ENCODE data around the gene DTD1. TPM values are rescaled to one million over a fixed set of nuclear protein-coding genes. Genes with fewer than 3 reads are reported as not detected.
A peak's percentile ranks its signal among the peaks of the same experiment; 100 is the strongest.

Gene DTD1
- polyA plus RNA-seq, 1 of the 3 experiments (the other 2 are of a cell fraction) = 81.1 TPM

- TF ChIP-seq EZH2phosphoT487 (IDR thresholded peaks at IDR 0.05; ENCODE audit: borderline replicate concordance, low read depth) = no peak
Observed at GRCh38 chr20:18669241-18670019, 81.6 kb downstream of the DTD1 start (continued).

- Histone ChIP-seq H3K4me1 (ENCODE audit: control insufficient read depth in 1 of 2, insufficient read depth in 2 of 2, low read depth in 1 of 2, low read length in 1 of 2) (peaks cover 0 to 18% of the 10 kb centered on the region in 2 experiments; a peak in 2 of 4 replicates), H3K9ac (no peak overlapping the region), H4K20me1 (ENCODE audit: insufficient read depth) (no peaks in the 10 kb centered on the region), H3K36me3 (replicated peaks in 1 of 2; ENCODE audit: control insufficient read depth in 1 of 2, insufficient read depth in 2 of 2, low read length in 1 of 2) (no peaks in the 10 kb centered on the region), H3K27ac (ENCODE audit: low read depth in 2 of 2, low read length in 1 of 2) (no peak overlapping the region), H3K4me2 (no peak overlapping the region), H3F3A (replicated peaks; ENCODE audit: insufficient read depth) (no peaks in the 10 kb centered on the region), H3K27me3 (ENCODE audit: insufficient read depth) (no peaks in the 10 kb centered on the region), H2AFZ (ENCODE audit: low read depth) (no peak overlapping the region), H3K9me2 (no peaks in the 10 kb centered on the region), H3K9me3 (no peaks in the 10 kb centered on the region), H3K4me3 (ENCODE audit: low read depth in 2 of 2, low read length in 1 of 2) (no peak overlapping the region), H3K79me2 (ENCODE audit: insufficient read depth) (no peaks in the 10 kb centered on the region)
- no peak for DNase-seq
- TF ChIP-seq ZBTB33 (IDR thresholded peaks at IDR 0.05; ENCODE audit: borderline replicate concordance, low read depth) = no peak
- no peak for TF ChIP-seq GATA2 (CRISPR knock-in tag; IDR thresholded peaks at IDR 0.05)
- TF ChIP-seq CHD2 (IDR thresholded peaks at IDR 0.05; ENCODE audit: low read length, partially characterized antibody) = no peak
- TF ChIP-seq SMC3 (IDR thresholded peaks at IDR 0.05; ENCODE audit: low read depth, low read length) = no peak
- POLR2A ChIA-PET = no interaction called here
- CTCF ChIA-PET = no interaction called here
- 95% methylated on average over 3 of the region's 3 CpGs for WGBS (ENCODE audit: low lambda C conversion rate)
Observed at GRCh38 chr20:18671203-18671710, 83.4 kb downstream of the DTD1 start.

- no peaks in the 10 kb centered on the region for H3K36me3 ChIP-seq (replicated peaks in 1 of 2; ENCODE audit: control insufficient read depth in 1 of 2, insufficient read depth in 2 of 2, low read length in 1 of 2)
- H3K9ac ChIP-seq = no peak overlapping the region
- ChIA-PET CTCF (no interaction called here), POLR2A (no interaction called here)
- H3F3A ChIP-seq (replicated peaks; ENCODE audit: insufficient read depth) = no peaks in the 10 kb centered on the region
- no peak overlapping the region for H3K4me2 ChIP-seq
- H3K27me3 ChIP-seq (ENCODE audit: insufficient read depth) = no peaks in the 10 kb centered on the region
- no peaks in the 10 kb centered on the region for H4K20me1 ChIP-seq (ENCODE audit: insufficient read depth)
- H3K9me2 ChIP-seq = no peaks in the 10 kb centered on the region
- H2AFZ ChIP-seq (ENCODE audit: low read depth) = no peak overlapping the region
- WGBS (ENCODE audit: low lambda C conversion rate) = 84% methylated on average over 9 of the region's 9 CpGs
- no peak overlapping the region for H3K4me3 ChIP-seq (ENCODE audit: low read depth in 2 of 2, low read length in 1 of 2)
- peaks cover 0 to 3% of the 10 kb centered on the region in 2 experiments; a peak in 1 of 4 replicates for H3K4me1 ChIP-seq (ENCODE audit: control insufficient read depth in 1 of 2, insufficient read depth in 2 of 2, low read depth in 1 of 2, low read length in 1 of 2)
- H3K9me3 ChIP-seq = no peaks in the 10 kb centered on the region
- no peaks in the 10 kb centered on the region for H3K79me2 ChIP-seq (ENCODE audit: insufficient read depth)
- DNase-seq = peak; percentile 14
- H3K27ac ChIP-seq (ENCODE audit: low read depth in 2 of 2, low read length in 1 of 2) = no peak overlapping the region
- TF ChIP-seq RFX5 (IDR thresholded peaks at IDR 0.05; ENCODE audit: low read length) (no peak), IRF3 (IDR thresholded peaks at IDR 0.05; ENCODE audit: low read depth, low read length) (no peak), EP300 (IDR thresholded peaks at IDR 0.05; ENCODE audit: borderline replicate concordance in 1 of 2, low read depth in 1 of 2, low read length in 1 of 2) (no peak), USF2 (IDR thresholded peaks at IDR 0.05; ENCODE audit: borderline replicate concordance, low read depth, low read length) (no peak), NFIC (IDR thresholded peaks at IDR 0.05; ENCODE audit: borderline replicate concordance) (no peak), CHD2 (IDR thresholded peaks at IDR 0.05; ENCODE audit: low read length, partially characterized antibody) (no peak), SIN3A (IDR thresholded peaks at IDR 0.05; ENCODE audit: borderline replicate concordance, low read depth, low read length) (no peak), REST (IDR thresholded peaks at IDR 0.05; ENCODE audit: low read depth, low read length) (no peak), NRF1 (IDR thresholded peaks at IDR 0.05; ENCODE audit: low read depth, low read length) (no peak), TAF1 (IDR thresholded peaks at IDR 0.05; ENCODE audit: borderline replicate concordance, low read depth, low read length) (no peak), RAD21 (IDR thresholded peaks at IDR 0.05; ENCODE audit: low read length) (no peak), EZH2phosphoT487 (IDR thresholded peaks at IDR 0.05; ENCODE audit: borderline replicate concordance, low read depth) (no peak)
Observed at GRCh38 chr20:18672834-18673233, 85.0 kb downstream of the DTD1 start.
